ENCODE measurements around the gene PHF2. TPM values are rescaled to one million over a fixed set of nuclear protein-coding genes. Genes with fewer than 3 reads are reported as not detected.

PHF2 gene
- total and polyA plus RNA-seq, 2 experiments from 2014 or later, result 4.3 to 11.8 TPM

DNA sequence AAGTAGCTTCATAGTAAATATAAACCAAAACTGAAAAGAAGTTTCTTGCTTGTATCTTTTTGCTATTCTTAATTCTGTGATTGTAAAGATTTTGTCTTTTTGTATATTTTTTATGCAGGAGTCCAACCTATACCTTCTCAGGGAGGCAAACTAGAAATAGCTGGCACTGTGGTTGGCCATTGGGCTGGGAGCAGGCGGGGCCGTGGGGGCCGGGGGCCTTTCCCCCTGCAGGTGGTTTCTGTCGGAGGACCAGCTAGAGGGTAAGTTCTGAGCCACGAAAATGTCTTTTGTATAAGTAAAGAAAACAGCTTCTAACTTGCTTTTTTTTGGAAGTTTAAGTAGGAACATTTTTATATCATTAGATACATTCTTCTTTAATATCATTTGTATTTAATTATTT lies 15.4 kb upstream of the PHF2 start:
- peaks cover 32% of the 10 kb centered on the region for H3K36me3 ChIP-seq (ENCODE audit: insufficient read depth)

DNA sequence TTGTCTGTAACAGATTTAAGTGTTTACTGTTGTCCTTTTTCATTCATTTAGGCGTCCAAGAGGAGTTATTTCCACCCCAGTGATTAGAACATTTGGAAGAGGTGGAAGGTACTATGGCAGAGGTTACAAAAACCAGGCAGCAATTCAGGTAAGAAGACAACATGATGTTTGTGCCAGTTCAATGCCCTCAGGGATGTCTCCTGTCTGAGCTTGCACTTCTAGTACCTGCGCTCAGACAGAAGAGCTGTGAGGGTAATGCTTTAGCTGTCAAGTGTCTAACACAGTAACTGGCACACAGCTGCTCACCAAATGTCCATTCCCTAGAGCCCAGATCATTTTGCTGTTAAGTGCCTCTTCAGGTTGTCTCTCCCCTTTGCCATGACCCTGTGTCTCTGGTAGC lies 14.2 kb upstream of the PHF2 start:
- H3K27me3 Mint-ChIP-seq (ENCODE audit: insufficient read depth, low read depth, poor library complexity), result peaks cover 8% of the 10 kb centered on the region
- TF ChIP-seq POLR2AphosphoS5 (IDR thresholded peaks at IDR 0.05; ENCODE audit: low read depth) (no peak), ZNF114 (CRISPR knock-in tag; IDR thresholded peaks at IDR 0.05) (no peak)
- no peaks in the 10 kb centered on the region for H3K79me2 ChIP-seq (replicated peaks; ENCODE audit: insufficient read depth)
- no peaks in the 10 kb centered on the region; the same call in 1 of the 2 replicates for H4K20me1 ChIP-seq (replicated peaks; ENCODE audit: insufficient read depth)
- DNase-seq (ENCODE audit: low spot score), result no peak
- no peaks in the 10 kb centered on the region for H3K27me3 ChIP-seq (ENCODE audit: insufficient read depth)
- ATAC-seq, result no peak
- no peak overlapping the region for H3K4me2 ChIP-seq
- no peak overlapping the region for H3K4me3 Mint-ChIP-seq
- peaks cover 10% of the 10 kb centered on the region; the same call in 1 of the 2 replicates for H3F3A ChIP-seq (replicated peaks; ENCODE audit: low read depth)
- H3K36me3 Mint-ChIP-seq (ENCODE audit: low read depth), result peaks cover 59% of the 10 kb centered on the region
- no peak overlapping the region for H3K4me3 ChIP-seq
- H3K9me2 ChIP-seq (ENCODE audit: insufficient read depth), result no peaks in the 10 kb centered on the region
- H3K4me1 Mint-ChIP-seq, result peaks cover 4% of the 10 kb centered on the region; the same call in 1 of the 3 replicates
- peaks cover 29% of the 10 kb centered on the region for H3K36me3 ChIP-seq (ENCODE audit: insufficient read depth)
- no peaks in the 10 kb centered on the region; the same call in 2 of the 3 replicates for H3K9me3 Mint-ChIP-seq
- no peak overlapping the region for H3K27ac ChIP-seq (ENCODE audit: low read depth)
- 0 out of 2 replicates have a peak, but pooled peaks cover under 1% of the 10 kb centered on the region for H3K4me1 ChIP-seq (ENCODE audit: insufficient read depth)
- no peak overlapping the region for H2AFZ ChIP-seq
- H3K27ac Mint-ChIP-seq, result no peak overlapping the region

More for the DNA sequence above, 15.4 kb upstream of the PHF2 start:
- peaks cover 67% of the 10 kb centered on the region for H3K36me3 Mint-ChIP-seq (ENCODE audit: low read depth)
- Histone ChIP-seq H4K20me1 (replicated peaks; ENCODE audit: insufficient read depth) (peaks cover 3% of the 10 kb centered on the region), H3K27me3 (ENCODE audit: insufficient read depth) (no peaks in the 10 kb centered on the region), H3F3A (replicated peaks; ENCODE audit: low read depth) (peaks cover 6% of the 10 kb centered on the region; the same call in 1 of the 2 replicates), H3K27ac (ENCODE audit: low read depth) (no peak overlapping the region), H3K4me3 (no peak overlapping the region), H2AFZ (no peak overlapping the region), H3K9me2 (ENCODE audit: insufficient read depth) (no peaks in the 10 kb centered on the region), H3K4me1 (ENCODE audit: insufficient read depth) (no peaks in the 10 kb centered on the region), H3K79me2 (replicated peaks; ENCODE audit: insufficient read depth) (no peaks in the 10 kb centered on the region), H3K4me2 (no peak overlapping the region)
- DNase-seq (ENCODE audit: low spot score) (no peak), ATAC-seq (no peak)
- no peak for TF ChIP-seq POLR2AphosphoS5 (IDR thresholded peaks at IDR 0.05; ENCODE audit: low read depth)
- H3K9me3 Mint-ChIP-seq, result no peaks in the 10 kb centered on the region
- no peak overlapping the region for H3K27ac Mint-ChIP-seq
- peaks cover 9% of the 10 kb centered on the region for H3K27me3 Mint-ChIP-seq (ENCODE audit: insufficient read depth, low read depth, poor library complexity)
- H3K4me3 Mint-ChIP-seq, result no peak overlapping the region
- H3K4me1 Mint-ChIP-seq, result no peaks in the 10 kb centered on the region; the same call in 2 of the 3 replicates

- Histone ChIP-seq H4K20me1 (replicated peaks; ENCODE audit: insufficient read depth) (no peaks in the 10 kb centered on the region; the same call in 1 of the 2 replicates), H2AFZ (no peak overlapping the region), H3K36me3 (ENCODE audit: insufficient read depth) (peaks cover 19% of the 10 kb centered on the region), H3K4me1 (ENCODE audit: insufficient read depth) (0 out of 2 replicates have a peak, but pooled peaks cover 2% of the 10 kb centered on the region), H3K79me2 (replicated peaks; ENCODE audit: insufficient read depth) (no peaks in the 10 kb centered on the region), H3F3A (replicated peaks; ENCODE audit: low read depth) (peaks cover 12% of the 10 kb centered on the region; the same call in 1 of the 2 replicates), H3K9me2 (ENCODE audit: insufficient read depth) (no peaks in the 10 kb centered on the region), H3K27me3 (ENCODE audit: insufficient read depth) (no peaks in the 10 kb centered on the region), H3K4me2 (no peak overlapping the region), H3K27ac (ENCODE audit: low read depth) (no peak overlapping the region), H3K4me3 (no peak overlapping the region)
- H3K4me1 Mint-ChIP-seq, result peaks cover 22% of the 10 kb centered on the region
- no peak for DNase-seq (ENCODE audit: low spot score)
- H3K27ac Mint-ChIP-seq, result no peak overlapping the region
- H3K36me3 Mint-ChIP-seq (ENCODE audit: low read depth), result peaks cover 31% of the 10 kb centered on the region
- ATAC-seq, result no peak
- H3K4me3 Mint-ChIP-seq, result no peak overlapping the region
- peaks cover 8% of the 10 kb centered on the region for H3K27me3 Mint-ChIP-seq (ENCODE audit: insufficient read depth, low read depth, poor library complexity)
- H3K9me3 Mint-ChIP-seq, result no peaks in the 10 kb centered on the region; the same call in 2 of the 3 replicates
- TF ChIP-seq ZNF114 (CRISPR knock-in tag; IDR thresholded peaks at IDR 0.05), result no peak
- TF ChIP-seq ZNF331 (CRISPR knock-in tag; IDR thresholded peaks at IDR 0.05; ENCODE audit: low read depth), result no peak
- no peak for TF ChIP-seq EZH2phosphoT487 (IDR thresholded peaks at IDR 0.05; ENCODE audit: unreplicated experiment)
- no peak for TF ChIP-seq ZNF462 (CRISPR knock-in tag; IDR thresholded peaks at IDR 0.05)
- TF ChIP-seq JUNB (IDR thresholded peaks at IDR 0.05; ENCODE audit: unreplicated experiment), result no peak
- TF ChIP-seq, protein P1, sequence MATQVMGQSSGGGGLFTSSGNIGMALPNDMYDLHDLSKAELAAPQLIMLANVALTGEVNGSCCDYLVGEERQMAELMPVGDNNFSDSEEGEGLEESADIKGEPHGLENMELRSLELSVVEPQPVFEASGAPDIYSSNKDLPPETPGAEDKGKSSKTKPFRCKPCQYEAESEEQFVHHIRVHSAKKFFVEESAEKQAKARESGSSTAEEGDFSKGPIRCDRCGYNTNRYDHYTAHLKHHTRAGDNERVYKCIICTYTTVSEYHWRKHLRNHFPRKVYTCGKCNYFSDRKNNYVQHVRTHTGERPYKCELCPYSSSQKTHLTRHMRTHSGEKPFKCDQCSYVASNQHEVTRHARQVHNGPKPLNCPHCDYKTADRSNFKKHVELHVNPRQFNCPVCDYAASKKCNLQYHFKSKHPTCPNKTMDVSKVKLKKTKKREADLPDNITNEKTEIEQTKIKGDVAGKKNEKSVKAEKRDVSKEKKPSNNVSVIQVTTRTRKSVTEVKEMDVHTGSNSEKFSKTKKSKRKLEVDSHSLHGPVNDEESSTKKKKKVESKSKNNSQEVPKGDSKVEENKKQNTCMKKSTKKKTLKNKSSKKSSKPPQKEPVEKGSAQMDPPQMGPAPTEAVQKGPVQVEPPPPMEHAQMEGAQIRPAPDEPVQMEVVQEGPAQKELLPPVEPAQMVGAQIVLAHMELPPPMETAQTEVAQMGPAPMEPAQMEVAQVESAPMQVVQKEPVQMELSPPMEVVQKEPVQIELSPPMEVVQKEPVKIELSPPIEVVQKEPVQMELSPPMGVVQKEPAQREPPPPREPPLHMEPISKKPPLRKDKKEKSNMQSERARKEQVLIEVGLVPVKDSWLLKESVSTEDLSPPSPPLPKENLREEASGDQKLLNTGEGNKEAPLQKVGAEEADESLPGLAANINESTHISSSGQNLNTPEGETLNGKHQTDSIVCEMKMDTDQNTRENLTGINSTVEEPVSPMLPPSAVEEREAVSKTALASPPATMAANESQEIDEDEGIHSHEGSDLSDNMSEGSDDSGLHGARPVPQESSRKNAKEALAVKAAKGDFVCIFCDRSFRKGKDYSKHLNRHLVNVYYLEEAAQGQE (IDR thresholded peaks at IDR 0.05; ENCODE audit: unreplicated experiment), result no peak
These were observed 11.3 kb upstream of the PHF2 start for GRCh38 chr9:93565089-93565488.
